Lung microvascular endothelial cell (primary cell): ENCODE results near the gene SLC9A6. TPM values are rescaled to one million over a fixed set of nuclear protein-coding genes. Genes with fewer than 3 reads are reported as not detected.

Experiments used
- DNase-seq, 2 donors: peaks; one replicate each; pipeline versions ENCODE4 v3.0.0 to v3.0.0-alpha.2; 2010; ENCODE audit warnings: low read depth in 2 of 2
- total RNA-seq: library from RNA; depleted of rRNA; stranded (reverse); fragments of >200 nt; gene quantifications from 2 replicates; pipeline ENCODE4 v1.2.1, GENCODE V29; 2014

Gene SLC9A6
- total RNA-seq: 12.9 and 14.5 TPM in 2 replicates

DNA sequence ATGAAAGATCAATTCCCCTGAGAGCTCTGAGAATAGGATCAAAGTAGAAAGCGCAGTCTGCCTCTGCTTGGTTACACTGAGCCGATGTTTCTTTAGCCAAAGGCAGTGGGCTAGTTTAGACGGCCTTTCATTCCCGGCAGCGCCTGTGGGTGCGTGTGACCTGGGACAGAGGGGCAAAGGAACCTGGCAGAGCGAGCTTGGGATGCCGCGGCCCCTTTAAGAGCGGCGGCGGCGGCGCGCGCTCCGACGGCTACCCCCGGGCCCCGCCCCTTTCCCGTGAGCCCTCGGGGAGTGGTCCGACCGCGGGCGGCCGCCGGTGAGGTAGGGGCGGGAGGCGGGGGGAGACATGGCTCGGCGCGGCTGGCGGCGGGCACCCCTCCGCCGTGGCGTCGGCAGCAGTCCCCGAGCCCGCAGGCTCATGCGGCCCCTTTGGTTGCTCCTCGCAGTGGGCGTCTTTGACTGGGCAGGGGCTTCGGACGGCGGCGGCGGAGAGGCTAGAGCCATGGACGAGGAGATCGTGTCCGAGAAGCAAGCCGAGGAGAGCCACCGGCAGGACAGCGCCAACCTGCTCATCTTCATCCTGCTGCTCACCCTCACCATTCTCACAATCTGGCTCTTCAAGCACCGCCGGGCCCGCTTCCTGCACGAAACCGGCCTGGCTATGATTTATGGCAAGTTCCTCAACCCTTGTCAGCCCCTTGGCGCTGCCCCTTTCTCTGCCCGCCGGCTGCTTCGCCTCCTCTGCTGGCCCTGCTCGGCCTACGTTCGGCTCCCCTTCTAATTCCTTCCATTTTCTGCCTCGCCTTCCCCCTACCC, at the start of gene SLC9A6:
TSS of gene SLC9A6 (plus strand) at position 279 of the 816 bp plus-strand sequence. CDS start at position 503, 224 bp downstream.
- DNase-seq: peak; percentile 62 to 69

DNA sequence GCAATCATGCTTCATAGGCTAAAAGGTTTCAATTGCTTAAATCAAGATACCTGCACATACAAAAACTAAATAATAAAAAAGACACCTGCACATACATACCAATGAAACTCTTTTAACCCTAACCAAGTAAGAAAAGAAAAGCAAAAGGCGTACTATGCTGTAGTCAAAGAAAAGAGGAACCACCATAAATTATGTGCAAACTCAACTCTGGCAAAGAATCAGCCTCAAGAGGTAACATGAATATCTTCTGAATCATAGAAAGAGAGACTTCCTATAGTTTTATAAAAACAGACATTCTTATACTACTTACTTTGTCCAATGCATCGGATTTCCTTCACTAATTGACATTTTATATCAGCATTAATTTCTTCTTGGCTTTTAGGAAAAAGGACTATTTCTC, 40.7 kb upstream of the SLC9A6 start:
- no peak for DNase-seq

GRCh38 chrX:135951291-135951690, 33.9 kb upstream of the SLC9A6 start:
- no peak for DNase-seq

GRCh38 chrX:135973025-135973547, 12.1 kb upstream of the SLC9A6 start:
- peak; percentile 40 to 52 for DNase-seq

GRCh38 chrX:135973548-135974278, 11.5 kb upstream of the SLC9A6 start, which contains the start of gene MMGT1:
TSS of gene MMGT1 (minus strand) at chrX:135973988. CDS start at chrX:135973675, 313 bp downstream.
- peak; percentile 84 to 91 for DNase-seq

- peak; percentile 71 to 88 for DNase-seq
These were observed 10.9 kb upstream of the SLC9A6 start for GRCh38 chrX:135974279-135974856.

DNA sequence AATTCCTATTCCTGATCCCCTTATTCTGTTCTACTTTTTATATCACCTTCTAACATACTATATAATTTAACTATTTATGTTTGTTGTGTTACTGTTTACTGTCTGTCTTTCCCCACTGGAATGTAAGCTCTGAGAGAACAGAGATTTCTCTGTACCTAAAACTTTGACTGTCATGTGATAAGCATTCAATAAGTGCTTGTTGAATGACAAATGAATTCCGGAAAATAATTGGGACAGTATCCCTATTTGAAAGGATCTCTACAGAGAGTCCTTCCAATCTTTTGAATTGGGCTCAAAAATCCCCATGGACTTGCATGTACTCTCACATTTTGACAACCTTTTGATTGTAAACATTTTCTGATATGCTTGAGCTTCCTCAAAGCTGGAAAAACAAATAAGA, 9.8 kb upstream of the SLC9A6 start:
- no peak for DNase-seq

DNA sequence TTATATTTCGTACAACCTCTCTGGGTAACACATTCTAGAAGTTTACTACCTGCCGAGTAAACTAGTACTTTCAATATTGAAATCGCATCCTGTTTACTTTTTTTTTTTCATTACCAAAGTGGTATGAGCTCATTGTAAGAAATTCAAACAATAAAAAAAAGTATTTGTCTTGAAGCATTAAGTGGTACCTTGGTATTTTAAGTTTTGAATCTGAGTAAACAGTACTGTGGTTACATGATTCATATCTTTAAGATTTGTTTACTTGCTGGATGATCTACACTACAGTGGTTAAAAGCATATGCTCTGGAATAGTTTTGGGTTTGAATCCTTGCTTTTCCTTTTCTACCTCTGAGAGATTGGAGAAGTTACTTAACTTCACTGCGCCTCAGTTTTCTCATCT, 7.6 kb upstream of the SLC9A6 start:
- DNase-seq: no peak

DNA sequence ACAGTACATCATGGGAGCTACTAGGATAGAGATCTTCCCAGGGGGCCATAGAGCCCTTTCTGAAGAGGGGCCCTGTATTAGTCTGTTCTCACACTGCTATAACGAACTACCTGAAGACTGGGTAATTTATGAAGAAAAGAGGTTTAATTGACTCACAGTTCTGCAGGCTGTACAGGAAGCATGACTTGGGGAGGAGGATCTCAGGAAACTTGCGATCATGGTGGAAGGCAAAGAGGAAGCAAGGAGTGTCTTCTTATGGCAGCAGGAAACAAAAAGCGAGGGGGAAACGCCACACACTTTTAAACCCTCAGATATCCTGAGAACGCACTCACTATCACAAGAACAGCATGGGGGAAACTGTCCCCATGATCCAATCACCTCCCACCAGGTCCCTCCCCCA, 4.2 kb upstream of the SLC9A6 start:
- no peak for DNase-seq

GRCh38 chrX:135981668-135982067, 3.6 kb upstream of the SLC9A6 start:
- no peak for DNase-seq

DNA sequence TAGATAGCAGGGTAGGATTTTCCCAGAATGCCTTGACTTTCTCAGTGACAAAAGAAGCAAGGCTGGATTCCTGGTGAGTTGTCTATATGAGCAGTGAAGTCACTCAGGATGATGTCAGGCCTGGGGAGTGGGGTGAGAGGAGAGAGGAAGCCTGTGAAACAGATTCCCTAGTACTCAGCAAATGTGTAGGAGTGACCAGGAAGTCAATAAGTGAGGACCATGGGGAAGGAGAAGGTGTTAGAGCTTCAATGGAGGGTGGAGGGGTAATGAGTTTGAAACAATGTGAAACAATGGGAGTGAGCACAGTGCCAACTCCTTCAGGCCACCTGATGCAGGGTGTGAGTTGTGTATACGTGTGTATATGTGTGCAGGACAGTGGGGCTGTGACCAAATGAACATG, 2.4 kb upstream of the SLC9A6 start:
- no peak for DNase-seq

DNA sequence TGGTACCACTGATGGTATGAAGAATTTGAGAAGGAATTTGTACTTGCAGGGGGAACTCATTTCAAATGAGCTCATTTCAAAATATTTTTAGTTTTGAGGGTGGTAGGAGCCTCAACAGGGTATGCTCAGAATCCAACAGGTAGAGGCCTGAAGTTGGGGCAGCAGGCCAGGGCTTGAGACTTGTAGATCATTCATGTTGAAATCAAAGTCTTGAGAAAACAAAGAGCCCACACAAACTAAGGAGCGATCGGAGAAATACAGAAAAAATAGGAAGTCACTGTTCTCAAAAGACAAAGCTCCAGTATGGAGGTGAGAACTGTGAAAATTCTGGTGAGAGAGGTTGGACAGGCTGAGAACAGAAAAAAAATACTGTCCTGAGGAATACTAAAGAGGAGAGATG, 979 bp upstream of the SLC9A6 start:
- no peak for DNase-seq

DNA sequence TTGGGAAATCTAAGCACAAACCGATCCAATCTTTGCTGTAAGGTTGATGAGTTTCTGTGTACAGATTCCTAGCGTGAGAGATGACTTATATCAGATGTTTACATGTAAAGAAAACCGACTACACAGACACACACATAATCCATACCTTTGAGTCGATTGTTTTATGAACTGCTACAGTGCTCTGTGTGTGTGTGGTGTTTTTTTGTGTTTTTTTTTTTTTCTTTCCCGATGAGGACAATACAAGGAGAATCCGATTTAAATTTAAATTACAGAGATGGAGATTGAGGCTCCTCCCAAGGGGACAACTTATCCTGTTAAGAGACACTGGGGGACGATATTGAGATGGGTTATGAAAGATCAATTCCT, 461 bp upstream of the SLC9A6 start:
- DNase-seq: peak in 1 of 2 donors; percentile 2

GRCh38 chrX:135985973-135986310, 707 bp downstream of the SLC9A6 start:
- DNase-seq: no peak

GRCh38 chrX:135988245-135988644, 3.0 kb downstream of the SLC9A6 start:
- no peak for DNase-seq

- DNase-seq: no peak
These were observed 29.8 kb downstream of the SLC9A6 start for GRCh38 chrX:136015016-136015415.

- DNase-seq: no peak
These were observed 31.6 kb downstream of the SLC9A6 start for GRCh38 chrX:136016881-136017280.

GRCh38 chrX:136019226-136019625, 34.0 kb downstream of the SLC9A6 start:
- no peak for DNase-seq

DNA sequence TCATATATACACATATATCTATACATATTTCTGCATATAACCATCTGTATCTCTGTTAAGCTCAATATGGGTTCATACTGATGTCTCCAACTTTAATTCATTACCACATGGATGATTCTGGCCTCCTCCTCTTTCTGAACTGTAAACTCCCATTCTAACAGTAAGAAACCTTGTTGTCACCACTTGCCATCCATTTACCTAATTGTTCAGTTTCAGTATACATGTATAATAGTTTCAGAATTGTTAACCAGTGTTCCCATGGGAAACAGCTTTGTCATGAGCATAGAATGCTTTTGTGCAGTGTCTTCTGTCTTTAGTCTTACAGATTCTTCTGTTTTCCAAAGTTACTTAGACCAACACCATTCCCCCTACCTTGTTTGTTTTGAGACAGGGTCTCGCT, 35.9 kb downstream of the SLC9A6 start:
- no peak for DNase-seq

- DNase-seq: peak; percentile 63 to 65
These were observed 36.7 kb downstream of the SLC9A6 start for GRCh38 chrX:136021903-136022302.

DNA sequence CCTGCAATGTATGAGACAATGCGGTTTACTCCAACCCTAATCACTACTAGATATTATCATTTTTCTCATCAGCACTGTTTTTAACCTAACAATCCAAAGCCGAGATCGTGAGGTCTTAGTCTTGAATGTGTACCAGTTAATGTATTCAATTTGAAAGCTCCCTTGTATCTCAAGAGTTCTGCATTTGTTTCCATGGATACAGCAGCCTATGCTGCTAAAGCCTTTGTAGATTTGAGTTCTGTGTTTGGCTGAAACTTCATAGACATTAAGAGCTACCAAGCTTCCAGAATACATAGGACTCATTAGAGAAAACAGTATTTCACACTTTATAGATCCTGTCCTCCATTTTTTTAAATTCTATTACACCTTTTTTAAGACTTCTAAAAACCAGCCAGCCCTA, 39.9 kb downstream of the SLC9A6 start:
- no peak for DNase-seq

DNA sequence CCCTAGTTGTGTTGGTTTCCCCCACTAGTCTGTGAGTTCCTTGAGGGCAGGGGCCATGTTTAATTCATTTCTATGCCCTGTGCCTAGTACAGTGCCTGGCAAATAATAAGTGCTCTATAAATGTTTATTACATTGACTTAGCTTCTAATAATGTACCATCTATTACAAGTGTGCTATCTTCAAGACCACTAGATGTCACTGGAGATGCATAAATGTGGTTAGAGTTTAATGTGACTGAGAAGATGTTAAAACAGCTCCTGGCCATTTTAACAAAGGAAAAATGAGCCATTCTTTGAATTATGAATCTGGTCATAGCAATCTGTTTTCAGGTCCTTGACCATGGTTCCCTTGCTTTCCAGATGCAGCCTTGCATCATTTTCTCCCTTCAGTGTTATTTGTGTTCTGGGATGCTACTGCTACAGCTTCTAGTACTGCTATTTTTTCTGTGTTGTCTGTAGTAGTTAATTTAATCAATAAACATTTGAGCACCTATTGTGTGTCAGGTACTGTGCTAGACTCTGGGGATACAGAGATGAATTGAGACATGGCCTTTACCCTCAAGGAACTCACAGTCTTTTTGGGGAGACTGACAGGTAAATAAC, 43.2 kb downstream of the SLC9A6 start:
- DNase-seq: peak; percentile 76 to 85
